AG04450 (cell line): ENCODE results near the gene MUS81. TPM values are rescaled to one million over a fixed set of nuclear protein-coding genes. Genes with fewer than 3 reads are reported as not detected.

Source experiments
- CTCF ChIA-PET: fragments of 300-600, 350-600 bp; formaldehyde crosslinking; extraction: SDS; loops from one replicate; lab custom pipeline; 2022; ENCODE audit warnings: antibody characterized with exemption, inconsistent platforms; lab: Charles Lee
- POLR2A ChIA-PET: fragments of 350-600 bp; formaldehyde crosslinking; extraction: SDS; loops from one replicate; lab custom pipeline; 2021; ENCODE audit warnings: antibody characterized with exemption, inconsistent platforms; lab: Yijun Ruan, JAX
- DNase-seq: peaks from one replicate; pipeline ENCODE4 v3.0.0-alpha.2; 2011; ENCODE audit warnings: low read depth, low spot score
- H3K27ac ChIP-seq: one replicate; pipeline ENCODE4 v1.5.1; 2012; ENCODE audit warnings: low read depth, low read length, control low read depth
- H3K27me3 ChIP-seq: one replicate; pipeline ENCODE4 v1.6.0; 2012; ENCODE audit warnings: low read length; ENCODE audit not compliant: control insufficient read depth, insufficient read depth
- H3K4me3 ChIP-seq: 2 replicates; pipeline ENCODE4 v1.5.1; 2011; ENCODE audit warnings: mild to moderate bottlenecking, low read depth, low read length, control low read depth
- H3K9me3 ChIP-seq: 2 replicates; pipeline ENCODE4 v1.5.1; 2012; ENCODE audit warnings: low read length; ENCODE audit not compliant: control insufficient read depth, insufficient read depth
- polyA plus RNA-seq: library from polyadenylated mRNA; depleted of rRNA; stranded (reverse); fragments of >200 nt; gene quantifications from 2 replicates; pipeline ENCODE4 v1.2.3, GENCODE V29; 2011
- TF ChIP-seq, protein P1 (sequence below): IDR thresholded peaks from 2 replicates; pipeline ENCODE4 v1.5.1; 2011; ENCODE audit warnings: low read depth, low read length, control low read depth, inconsistent platforms

Gene MUS81
- polyA plus RNA-seq, 1 experiment, result 23.8 TPM

DNA sequence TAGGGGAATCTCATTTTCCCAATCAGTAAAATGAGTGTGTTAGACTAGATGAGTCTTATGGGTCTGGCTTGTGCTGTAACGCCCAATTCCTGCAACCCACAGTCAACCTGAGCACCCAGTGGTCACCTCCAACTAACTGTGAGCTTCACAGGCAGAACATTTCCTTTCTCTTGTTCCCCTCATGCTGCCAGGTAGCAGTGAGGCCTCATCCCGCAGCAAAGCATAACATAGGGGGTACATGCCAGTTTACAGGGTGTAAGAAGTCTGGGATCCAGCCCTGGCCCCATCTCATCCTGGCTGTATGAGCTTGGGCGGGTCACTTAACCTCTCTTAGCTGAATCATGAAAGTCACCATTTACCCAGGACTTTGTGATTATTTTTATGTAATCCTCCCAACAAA is 8.7 kb downstream of the MUS81 start:
- Histone ChIP-seq H3K27me3 (no peaks in the 10 kb centered on the region), H3K9me3 (no peaks in the 10 kb centered on the region; the same call in 1 of the 2 replicates), H3K4me3 (no peak overlapping the region), H3K27ac (no peak overlapping the region)
- TF ChIP-seq, protein P1, sequence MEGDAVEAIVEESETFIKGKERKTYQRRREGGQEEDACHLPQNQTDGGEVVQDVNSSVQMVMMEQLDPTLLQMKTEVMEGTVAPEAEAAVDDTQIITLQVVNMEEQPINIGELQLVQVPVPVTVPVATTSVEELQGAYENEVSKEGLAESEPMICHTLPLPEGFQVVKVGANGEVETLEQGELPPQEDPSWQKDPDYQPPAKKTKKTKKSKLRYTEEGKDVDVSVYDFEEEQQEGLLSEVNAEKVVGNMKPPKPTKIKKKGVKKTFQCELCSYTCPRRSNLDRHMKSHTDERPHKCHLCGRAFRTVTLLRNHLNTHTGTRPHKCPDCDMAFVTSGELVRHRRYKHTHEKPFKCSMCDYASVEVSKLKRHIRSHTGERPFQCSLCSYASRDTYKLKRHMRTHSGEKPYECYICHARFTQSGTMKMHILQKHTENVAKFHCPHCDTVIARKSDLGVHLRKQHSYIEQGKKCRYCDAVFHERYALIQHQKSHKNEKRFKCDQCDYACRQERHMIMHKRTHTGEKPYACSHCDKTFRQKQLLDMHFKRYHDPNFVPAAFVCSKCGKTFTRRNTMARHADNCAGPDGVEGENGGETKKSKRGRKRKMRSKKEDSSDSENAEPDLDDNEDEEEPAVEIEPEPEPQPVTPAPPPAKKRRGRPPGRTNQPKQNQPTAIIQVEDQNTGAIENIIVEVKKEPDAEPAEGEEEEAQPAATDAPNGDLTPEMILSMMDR, result no peak
- POLR2A ChIA-PET, result interaction anchor here (0.6 to 4.2 kb wide), 4 partner anchors 10 to 987 kb away, joined by 3 to 26 read pairs (median 4); partner anchors contain the start of genes FIBP and MUS81
- DNase-seq, result no peak
- CTCF ChIA-PET, result interaction anchor here (2.1 to 4.2 kb wide), 3 partner anchors 9 to 20 kb away, joined by 14 to 35 read pairs (median 20); partner anchors contain the start of genes FIBP and MUS81

DNA sequence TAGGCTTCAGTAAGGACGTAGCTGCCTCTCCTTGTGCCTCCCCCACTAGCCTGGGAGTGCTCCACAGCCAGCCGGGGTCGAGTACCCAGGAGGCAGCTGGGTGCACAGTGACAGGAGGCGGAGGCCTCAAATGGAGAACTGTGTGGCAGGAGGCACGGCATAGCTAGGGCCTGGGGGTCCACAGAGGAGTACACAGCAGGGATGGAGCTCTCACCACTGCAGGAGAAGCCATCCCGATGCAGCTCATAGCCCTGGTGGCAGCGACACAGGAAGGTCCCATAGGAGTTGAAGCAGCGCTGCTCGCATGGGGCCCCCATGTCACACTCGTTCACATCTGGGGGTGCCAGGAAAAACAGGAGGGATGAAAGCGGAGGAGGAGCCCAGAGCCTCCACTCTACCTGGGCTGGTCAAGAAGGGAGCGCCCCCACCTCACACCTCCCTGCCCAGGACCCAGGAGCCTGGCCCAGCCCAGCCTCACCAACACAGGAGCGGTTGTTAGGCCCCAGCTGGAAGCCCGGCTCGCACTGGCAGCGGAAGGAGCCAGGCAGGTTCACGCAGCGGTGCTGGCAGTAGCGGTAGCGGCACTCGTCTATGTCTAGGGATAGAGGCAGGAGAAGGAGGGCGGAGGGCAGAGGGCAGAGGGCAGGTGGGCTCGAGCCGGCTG is 9.5 kb downstream of the MUS81 start:
- TF ChIP-seq, protein P1, result no peak
- H3K4me3 ChIP-seq, result no peak overlapping the region
- ChIA-PET CTCF (interaction anchor here (2.1 to 4.2 kb wide), 4 partner anchors 10 to 19 kb away, joined by 14 to 35 read pairs (median 22); partner anchors contain the start of genes FIBP and MUS81), POLR2A (interaction anchor here (0.6 to 4.2 kb wide), 2 partner anchors 11 to 16 kb away, joined by 8 to 26 read pairs; partner anchors contain the start of gene MUS81)
- H3K27ac ChIP-seq, result peak overlapping the region; percentile 21
- DNase-seq, result no peak
- H3K27me3 ChIP-seq, result no peaks in the 10 kb centered on the region
- H3K9me3 ChIP-seq, result no peaks in the 10 kb centered on the region; the same call in 1 of the 2 replicates

DNA sequence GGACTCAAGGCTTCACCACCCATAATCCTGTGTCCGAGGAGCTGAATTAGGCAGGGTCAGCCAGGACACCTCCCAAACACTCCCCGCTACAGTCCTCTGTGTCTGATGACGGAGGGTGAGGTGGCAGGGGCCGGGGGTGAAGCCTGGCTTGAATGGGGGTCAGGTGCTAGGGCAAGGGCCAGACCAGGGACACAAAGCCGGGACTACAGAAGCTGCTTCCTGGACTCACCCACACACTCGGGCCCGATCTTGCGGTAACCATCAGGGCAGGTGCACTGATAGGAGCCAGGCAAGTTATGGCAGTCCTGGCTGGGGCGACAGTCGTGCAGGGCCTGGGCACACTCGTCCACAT is 10.1 kb downstream of the MUS81 start:
- peak overlapping the region; percentile 21 for H3K27ac ChIP-seq
- POLR2A ChIA-PET, result interaction anchor here (1.1 to 4.2 kb wide), 2 partner anchors 10 to 11 kb away, joined by 3 to 26 read pairs; partner anchors contain the start of gene MUS81
- CTCF ChIA-PET, result interaction anchor here (1.3 to 4.2 kb wide), 5 partner anchors 9 to 118 kb away, joined by 3 to 35 read pairs (median 20); partner anchors contain the start of genes FIBP and MUS81
- DNase-seq, result no peak
- H3K4me3 ChIP-seq, result peak overlapping the region; percentile 76; the same call in 1 of the 2 replicates
- no peaks in the 10 kb centered on the region for H3K27me3 ChIP-seq
- TF ChIP-seq, protein P1, result no peak
- no peaks in the 10 kb centered on the region; the same call in 1 of the 2 replicates for H3K9me3 ChIP-seq

DNA sequence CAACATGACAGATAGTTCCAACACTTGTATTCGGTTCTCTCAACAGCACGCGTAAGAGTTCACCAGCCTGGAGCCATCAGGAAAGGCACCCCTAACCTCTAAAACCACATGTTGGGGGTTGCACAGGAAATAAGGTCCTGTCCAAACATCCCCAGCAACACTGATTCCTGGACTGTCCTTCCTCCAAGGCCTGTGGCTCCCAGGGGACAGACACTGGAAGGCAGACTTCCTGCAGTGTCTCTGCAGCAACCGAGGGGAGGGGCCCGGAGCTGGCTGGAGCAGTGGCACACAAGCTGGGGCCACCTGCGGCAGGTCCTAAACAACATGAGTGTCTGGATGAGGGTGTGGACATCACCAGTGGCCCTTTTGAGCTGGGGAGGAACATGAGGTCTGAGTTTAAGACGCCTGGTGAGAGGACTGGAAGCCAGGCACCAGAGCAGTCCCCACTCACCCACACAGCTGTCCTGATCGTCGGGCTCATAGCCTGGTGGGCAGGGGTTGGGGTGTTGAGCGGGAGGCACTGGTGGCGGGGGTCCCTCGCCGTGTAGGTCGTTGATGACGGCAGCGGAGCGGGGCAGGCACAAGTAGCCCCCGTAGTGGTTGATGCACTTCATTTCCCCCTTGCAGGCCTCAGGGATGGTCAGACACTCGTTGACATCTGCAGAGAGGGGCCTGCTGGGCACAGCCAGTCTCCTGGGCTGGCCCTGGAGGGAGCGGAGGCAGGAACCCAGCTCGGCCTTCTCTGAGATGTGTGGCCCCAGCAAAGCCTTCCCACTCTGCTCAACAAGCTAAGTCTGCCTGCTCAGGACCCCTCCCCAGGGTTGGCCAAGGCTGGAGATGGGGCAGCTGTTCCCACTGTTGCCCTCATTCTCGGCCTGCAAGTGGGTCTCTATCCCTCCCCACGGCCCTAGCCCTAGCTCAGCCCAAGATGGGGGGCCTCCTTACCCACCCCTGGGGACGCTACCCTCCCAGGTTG is 10.8 kb downstream of the MUS81 start:
- POLR2A ChIA-PET, result interaction anchor here (0.5 to 2.2 kb wide), 8 partner anchors 8 to 249 kb away, joined by 3 to 37 read pairs (median 7); partner anchors contain the start of genes CCDC85B, CFL1, FIBP and FOSL1
- Histone ChIP-seq H3K9me3 (no peaks in the 10 kb centered on the region; the same call in 1 of the 2 replicates), H3K27me3 (no peaks in the 10 kb centered on the region), H3K27ac (peak overlapping the region; percentile 83), H3K4me3 (peak overlapping the region; percentile 76)
- CTCF ChIA-PET, result interaction anchor here (0.6 to 2.4 kb wide), 8 partner anchors 10 to 198 kb away, joined by 3 to 23 read pairs (median 6); partner anchors contain the start of genes FIBP and MUS81
- DNase-seq, result no peak
- TF ChIP-seq, protein P1, result no peak
